ENCODE results near the gene SLC15A3. TPM values are rescaled to one million over a fixed set of nuclear protein-coding genes. Genes with fewer than 3 reads are reported as not detected.
A peak's percentile ranks its signal among the peaks of the same experiment; 100 is the strongest.

The SLC15A3 gene
- total RNA-seq, 1 donor from 2014 or later: 8.0 TPM

GRCh38 chr11:60927600-60927999 lies 24.4 kb downstream of the SLC15A3 start:
- no peak for DNase-seq

GRCh38 chr11:60927061-60927592 lies 24.8 kb downstream of the SLC15A3 start:
- DNase-seq: no peak

- DNase-seq: no peak
Measured at GRCh38 chr11:60926500-60926899, 25.5 kb downstream of the SLC15A3 start.

GRCh38 chr11:60925868-60926267 lies 26.1 kb downstream of the SLC15A3 start:
- no peak for DNase-seq

- no peak for DNase-seq
Measured at GRCh38 chr11:60924906-60925853, 26.8 kb downstream of the SLC15A3 start.

- DNase-seq: peak; percentile 89
Measured at GRCh38 chr11:60924110-60924905, 27.7 kb downstream of the SLC15A3 start, which contains the start of gene TMEM132A. TMEM132A (plus strand) TSS chr11:60924460; CDS start chr11:60924634, 174 bp downstream.

- no peak for DNase-seq
Measured at GRCh38 chr11:60923800-60924109, 28.2 kb downstream of the SLC15A3 start.

- DNase-seq: no peak
Measured at GRCh38 chr11:60923326-60923725, 28.6 kb downstream of the SLC15A3 start.

GRCh38 chr11:60922906-60923305 lies 29.1 kb downstream of the SLC15A3 start:
- no peak for DNase-seq

GRCh38 chr11:60921777-60922335 lies 30.1 kb downstream of the SLC15A3 start:
- no peak for DNase-seq

- DNase-seq: no peak
Measured at GRCh38 chr11:60921259-60921658, 30.7 kb downstream of the SLC15A3 start.

- DNase-seq: no peak
Measured at GRCh38 chr11:60919956-60920355, 32.0 kb downstream of the SLC15A3 start.

GRCh38 chr11:60919320-60919719 lies 32.7 kb downstream of the SLC15A3 start:
- DNase-seq: no peak

- no peak for DNase-seq
Measured at GRCh38 chr11:60918939-60919265, 33.1 kb downstream of the SLC15A3 start.

- DNase-seq: no peak
Measured at GRCh38 chr11:60918251-60918938, 33.6 kb downstream of the SLC15A3 start.

GRCh38 chr11:60917267-60917666 lies 34.7 kb downstream of the SLC15A3 start:
- DNase-seq: no peak

- no peak for DNase-seq
Measured at GRCh38 chr11:60916669-60917206, 35.2 kb downstream of the SLC15A3 start.

GRCh38 chr11:60915248-60915914 lies 36.6 kb downstream of the SLC15A3 start:
- DNase-seq: peak; percentile 77

- peak; percentile 91 for DNase-seq
Measured at GRCh38 chr11:60914633-60915247, 37.2 kb downstream of the SLC15A3 start.

GRCh38 chr11:60913793-60914632 lies 38.0 kb downstream of the SLC15A3 start, which contains the start of gene TMEM109:
TMEM109 (plus strand) TSS chr11:60914158; CDS start chr11:60919694, 5,536 bp downstream.
- peak; percentile 97 for DNase-seq

Measured in tongue (tissue), 2 donors.